Naive thymus-derived CD4-positive, alpha-beta T cell (primary cell): Measurements from ENCODE around the gene ALDH4A1. TPM values are rescaled to one million over a fixed set of nuclear protein-coding genes. Genes with fewer than 3 reads are reported as not detected.
A peak's percentile ranks its signal among the peaks of the same experiment; 100 is the strongest.

Experiments used
- ATAC-seq: fragments of 150-1000 bp; cut with Tn5 transposase; 2 replicates; pipeline ENCODE4 v1.10.0; 2021; ENCODE audit warnings: mild to moderate bottlenecking, moderate library complexity
- CTCF ChIA-PET: fragments of 350-600 bp; sonication (Branson Sonifier 250); formaldehyde crosslinking; loops from one replicate; lab custom pipeline; 2021; ENCODE audit warnings: antibody characterized with exemption; lab: Charles Lee
- POLR2A ChIA-PET: fragments of 350-600 bp; sonication (Branson Sonifier 250); formaldehyde crosslinking; loops from one replicate; lab custom pipeline; 2021; ENCODE audit warnings: antibody characterized with exemption, inconsistent platforms; lab: Charles Lee
- DNase-seq, 9 donors: peaks; one replicate each; pipeline versions ENCODE4 v3.0.0 to v3.0.0-alpha.2; 2020 to 2022; ENCODE audit warnings: mixed read lengths in 1 of 9
- H3K27ac ChIP-seq: one replicate; pipeline ENCODE4 v1.7.0; 2013; ENCODE audit warnings: mild to moderate bottlenecking, low read depth, low read length, moderate library complexity
- H3K27me3 ChIP-seq, 2 donors: one replicate each; pipeline ENCODE4 v1.7.0; 2013; ENCODE audit warnings: low read length in 2 of 2, mild to moderate bottlenecking in 2 of 2, moderate library complexity in 2 of 2; ENCODE audit not compliant: control insufficient read depth in 2 of 2, insufficient read depth in 2 of 2
- H3K36me3 ChIP-seq, 3 experiments: 1 replicate in 2 of 3; 2 replicates in 1 of 3; pipeline ENCODE4 v1.7.0; 2013; ENCODE audit warnings: low read length in 3 of 3, mild to moderate bottlenecking in 3 of 3, moderate library complexity in 1 of 3; ENCODE audit not compliant: insufficient read depth in 3 of 3, control insufficient read depth in 2 of 3
- H3K4me1 ChIP-seq, 2 donors: one replicate each; pipeline ENCODE4 v1.7.0; 2013; ENCODE audit warnings: low read length in 2 of 2, mild to moderate bottlenecking in 2 of 2, moderate library complexity in 1 of 2; ENCODE audit not compliant: control insufficient read depth in 2 of 2, insufficient read depth in 2 of 2
- H3K4me3 ChIP-seq: 2 replicates; pipeline ENCODE4 v1.7.0; 2013; ENCODE audit warnings: mild to moderate bottlenecking, low read length
- H3K9me3 ChIP-seq, 3 experiments: 1 replicate in 2 of 3; 2 replicates in 1 of 3; pipeline ENCODE4 v1.7.0; 2013; ENCODE audit warnings: low read length in 3 of 3; ENCODE audit not compliant: control insufficient read depth in 2 of 3
- H3K27ac Mint-ChIP-seq, 9 donors: one replicate each; pipeline ENCODE4 v1.8.0; 2020 to 2022; ENCODE audit warnings: mixed read lengths in 9 of 9, mild to moderate bottlenecking in 8 of 9, moderate library complexity in 5 of 9, inconsistent platforms in 2 of 9
- H3K27me3 Mint-ChIP-seq, 5 donors: one replicate each; pipeline ENCODE4 v1.8.0; 2021 to 2022; ENCODE audit warnings: mixed read lengths in 5 of 5, mild to moderate bottlenecking in 1 of 5
- H3K36me3 Mint-ChIP-seq, 5 donors: one replicate each; pipeline ENCODE4 v1.8.0; 2020 to 2022; ENCODE audit warnings: mixed read lengths in 5 of 5, mild to moderate bottlenecking in 3 of 5, inconsistent platforms in 1 of 5
- H3K4me1 Mint-ChIP-seq, 7 donors: one replicate each; pipeline ENCODE4 v1.8.0; 2020 to 2022; ENCODE audit warnings: mixed read lengths in 7 of 7, mild to moderate bottlenecking in 3 of 7, inconsistent platforms in 1 of 7
- H3K4me3 Mint-ChIP-seq, 10 donors: one replicate each; pipeline ENCODE4 v1.8.0; 2020 to 2022; ENCODE audit warnings: mild to moderate bottlenecking in 10 of 10, mixed read lengths in 10 of 10, moderate library complexity in 6 of 10, inconsistent platforms in 2 of 10
- H3K9me3 Mint-ChIP-seq, 11 donors: one replicate each; pipeline ENCODE4 v1.8.0; 2020 to 2022; ENCODE audit warnings: mixed read lengths in 11 of 11, mild to moderate bottlenecking in 4 of 11, inconsistent platforms in 1 of 11, moderate library complexity in 1 of 11
- intact Hi-C, 2 donors: fragments of 100-400 bp; cut with micrococcal nuclease; formaldehyde crosslinking; loops; one replicate each; pipeline ENCODE4 v1.15.1; 2023
- polyA plus RNA-seq, 2 donors: library from polyadenylated mRNA; unstranded; fragments of 300-500 nt; fragmentation: Illumina TruSeq; gene quantifications; one replicate each; pipeline ENCODE4 v1.2.3, GENCODE V29; 2021
- total RNA-seq, 6 experiments: library from RNA in 5 of 6; stranded (reverse) in 5 of 6; gene quantifications; 1 replicate in 5 of 6; 2 replicates in 1 of 6; pipeline ENCODE4 v1.2.3 and lab custom pipeline; 2021 to 2026

ALDH4A1 gene
- total and polyA plus RNA-seq, 7 experiments from 2014 or later, result 0.94 to 3.2 (median 1.4) TPM

GRCh38 chr1:18931730-18932129 is 29.4 kb upstream of the ALDH4A1 start:
- Mint-ChIP-seq H3K4me1 (peaks cover 47 to 91% (median 83%) of the 10 kb centered on the region in 7 donors), H3K27me3 (no peaks in the 10 kb centered on the region), H3K4me3 (peak overlapping the region in 1 of 10 donors; percentile 21), H3K27ac (peak overlapping the region; percentile 29 to 95 (median 63)), H3K9me3 (no peaks in the 10 kb centered on the region), H3K36me3 (peaks cover 0 to 3% (median 0%) of the 10 kb centered on the region in 5 donors)
- no peaks in the 10 kb centered on the region for H3K27me3 ChIP-seq
- no peak for DNase-seq
- H3K27ac ChIP-seq, result no peak overlapping the region
- ChIA-PET POLR2A (interaction anchor here (1.4 kb wide), 1 partner anchor 25 kb away, joined by 5 read pairs; the partner anchor contains the start of gene IFFO2), CTCF (interaction anchor here (0.5 to 1.5 kb wide), 2 partner anchors 41 to 233 kb away, joined by 3 read pairs; no protein-coding TSS in a partner anchor)
- no peaks in the 10 kb centered on the region for H3K36me3 ChIP-seq
- no peak overlapping the region for H3K4me3 ChIP-seq
- H3K4me1 ChIP-seq, result peaks cover 60 to 67% of the 10 kb centered on the region in 2 donors
- no peak for ATAC-seq
- intact Hi-C loops, result no loop called here
- no peaks in the 10 kb centered on the region for H3K9me3 ChIP-seq

DNA sequence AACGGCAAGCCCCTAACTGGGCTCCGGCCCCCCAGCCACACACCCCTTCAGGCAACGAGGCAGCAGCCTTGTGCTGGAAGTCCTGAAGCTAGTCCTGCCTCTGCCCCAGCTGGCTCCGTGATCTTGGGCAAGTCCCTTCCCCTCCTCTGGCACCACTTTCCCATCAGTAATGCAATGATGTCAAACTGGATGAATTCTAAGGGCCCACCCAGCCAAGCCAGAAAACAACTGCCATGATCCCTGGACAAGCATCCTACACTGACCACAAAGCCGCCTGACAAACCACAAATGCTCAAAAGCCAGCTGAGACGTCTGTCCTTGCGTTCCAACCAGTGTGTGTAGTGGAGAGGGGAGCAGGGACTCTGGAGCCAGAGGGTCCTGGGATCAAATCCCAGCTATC is 27.3 kb upstream of the ALDH4A1 start:
- H3K36me3 ChIP-seq, result no peaks in the 10 kb centered on the region
- H3K4me1 ChIP-seq, result peaks cover 61 to 71% of the 10 kb centered on the region in 2 donors
- peak overlapping the region in 8 of 10 donors; percentile 3 to 76 (median 42) for H3K4me3 Mint-ChIP-seq
- intact Hi-C loops, result no loop called here
- H3K27ac ChIP-seq, result no peak overlapping the region
- DNase-seq (no peak), ATAC-seq (no peak)
- ChIA-PET POLR2A (interaction anchor here (7.7 kb wide), 1 partner anchor 24 kb away, joined by 181 read pairs; the partner anchor contains the start of gene IFFO2), CTCF (interaction anchor here (0.6 to 1.6 kb wide), 6 partner anchors 14 to 512 kb away, joined by 3 to 7 read pairs (median 4); no protein-coding TSS in a partner anchor)
- no peak overlapping the region for H3K4me3 ChIP-seq
- H3K27ac Mint-ChIP-seq, result peak overlapping the region in 6 of 9 donors; percentile 17 to 95 (median 64)
- no peaks in the 10 kb centered on the region for H3K27me3 Mint-ChIP-seq
- no peaks in the 10 kb centered on the region for H3K27me3 ChIP-seq
- peaks cover 0 to 4% (median 0%) of the 10 kb centered on the region in 11 donors for H3K9me3 Mint-ChIP-seq
- peaks cover 39 to 88% (median 77%) of the 10 kb centered on the region in 7 donors for H3K4me1 Mint-ChIP-seq
- no peaks in the 10 kb centered on the region for H3K9me3 ChIP-seq
- peaks cover 0 to 7% (median 0%) of the 10 kb centered on the region in 5 donors for H3K36me3 Mint-ChIP-seq

- Mint-ChIP-seq H3K36me3 (peaks cover 0 to 7% (median 0%) of the 10 kb centered on the region in 5 donors), H3K27me3 (no peaks in the 10 kb centered on the region), H3K4me3 (peak overlapping the region in 8 of 10 donors; percentile 32 to 93 (median 81)), H3K27ac (peak overlapping the region in 7 of 9 donors; percentile 7 to 96 (median 83)), H3K9me3 (peaks cover 0 to 4% (median 0%) of the 10 kb centered on the region in 11 donors), H3K4me1 (peaks cover 32 to 89% (median 78%) of the 10 kb centered on the region in 7 donors)
- DNase-seq, result no peak
- Histone ChIP-seq H3K4me3 (no peak overlapping the region), H3K9me3 (no peaks in the 10 kb centered on the region), H3K27me3 (no peaks in the 10 kb centered on the region), H3K36me3 (no peaks in the 10 kb centered on the region), H3K4me1 (peaks cover 58 to 70% of the 10 kb centered on the region in 2 donors), H3K27ac (no peak overlapping the region)
- CTCF ChIA-PET, result interaction anchor here (0.6 to 2.3 kb wide), 3 partner anchors 28 to 513 kb away, joined by 3 to 9 read pairs (median 5); partner anchors contain the start of gene IFFO2
- ATAC-seq, result no peak
- intact Hi-C loops, result no loop called here
- POLR2A ChIA-PET, result interaction anchor here (0.6 to 7.7 kb wide), 3 partner anchors 12 to 143 kb away, joined by 3 to 181 read pairs (median 11); partner anchors contain the start of gene IFFO2
These were observed 26.6 kb upstream of the ALDH4A1 start for GRCh38 chr1:18928985-18929384.

DNA sequence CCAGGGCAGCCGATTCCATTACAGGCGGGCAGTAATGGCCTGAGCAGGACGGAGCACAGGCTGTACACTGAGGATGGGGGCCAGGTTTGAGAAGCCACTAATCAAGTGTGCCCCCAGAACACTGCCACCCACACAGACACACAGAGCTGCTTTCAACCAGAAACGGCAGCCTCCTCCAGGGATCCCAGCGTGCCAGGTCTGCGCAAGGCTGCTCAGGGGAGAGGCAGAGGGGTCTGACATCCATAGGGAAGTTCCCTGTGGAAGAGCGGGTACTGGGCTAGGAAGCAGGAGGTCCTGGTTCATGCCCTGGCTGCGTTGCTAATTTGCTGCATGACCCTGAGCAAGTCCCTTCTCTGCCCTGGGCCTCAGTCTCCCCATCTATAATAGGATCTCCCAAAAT is 26.1 kb upstream of the ALDH4A1 start:
- H3K4me1 Mint-ChIP-seq, result peaks cover 35 to 90% (median 79%) of the 10 kb centered on the region in 7 donors
- Histone ChIP-seq H3K36me3 (no peaks in the 10 kb centered on the region), H3K4me3 (peak overlapping the region; percentile 84), H3K9me3 (no peaks in the 10 kb centered on the region), H3K27me3 (no peaks in the 10 kb centered on the region), H3K27ac (peak overlapping the region; percentile 71), H3K4me1 (peaks cover 64 to 75% of the 10 kb centered on the region in 2 donors)
- peak overlapping the region; percentile 57 to 99 (median 92) for H3K27ac Mint-ChIP-seq
- POLR2A ChIA-PET, result interaction anchor here (0.6 to 7.7 kb wide), 10 partner anchors 9 to 144 kb away, joined by 3 to 181 read pairs (median 10); partner anchors contain the start of genes ALDH4A1 and IFFO2
- peak overlapping the region; percentile 73 to 93 (median 83) for H3K4me3 Mint-ChIP-seq
- intact Hi-C loops, result no loop called here
- DNase-seq, result no peak
- peaks cover 0 to 4% (median 0%) of the 10 kb centered on the region in 11 donors for H3K9me3 Mint-ChIP-seq
- CTCF ChIA-PET, result interaction anchor here (0.6 to 5.3 kb wide), 6 partner anchors 15 to 156 kb away, joined by 3 to 58 read pairs (median 17); partner anchors contain the start of gene IFFO2
- H3K27me3 Mint-ChIP-seq, result no peaks in the 10 kb centered on the region
- ATAC-seq, result no peak
- H3K36me3 Mint-ChIP-seq, result peaks cover 0 to 7% (median 0%) of the 10 kb centered on the region in 5 donors

- intact Hi-C loops, result loop anchor here (1.0 kb wide), 1 partner anchor 147 kb away; no protein-coding TSS in a partner anchor
- peak overlapping the region; percentile 57 to 99 (median 92) for H3K27ac Mint-ChIP-seq
These were observed 25.4 kb upstream of the ALDH4A1 start for GRCh38 chr1:18927654-18928272.

More at GRCh38 chr1:18927654-18928272, 25.4 kb upstream of the ALDH4A1 start:
- Mint-ChIP-seq H3K9me3 (peaks cover 0 to 4% (median 0%) of the 10 kb centered on the region in 11 donors), H3K4me1 (peaks cover 42 to 96% (median 86%) of the 10 kb centered on the region in 7 donors), H3K36me3 (peaks cover 0 to 7% (median 0%) of the 10 kb centered on the region in 5 donors), H3K4me3 (peak overlapping the region; percentile 73 to 93 (median 83)), H3K27me3 (no peaks in the 10 kb centered on the region)
- H3K9me3 ChIP-seq, result no peaks in the 10 kb centered on the region
- peak in 8 of 9 donors; percentile 48 to 64 (median 58) for DNase-seq
- H3K4me3 ChIP-seq, result peak overlapping the region; percentile 84
- ChIA-PET POLR2A (interaction anchor here (0.6 to 7.7 kb wide), 16 partner anchors 9 to 146 kb away, joined by 3 to 181 read pairs (median 6); partner anchors contain the start of genes ALDH4A1 and IFFO2), CTCF (interaction anchor here (0.6 to 5.3 kb wide), 10 partner anchors 15 to 157 kb away, joined by 3 to 58 read pairs (median 8); partner anchors contain the start of gene IFFO2)
- H3K4me1 ChIP-seq, result peaks cover 63 to 81% of the 10 kb centered on the region in 2 donors
- peak overlapping the region; percentile 71 for H3K27ac ChIP-seq
- no peaks in the 10 kb centered on the region for H3K36me3 ChIP-seq
- H3K27me3 ChIP-seq, result no peaks in the 10 kb centered on the region
- ATAC-seq, result peak; percentile 40
